Measurements from ENCODE around the gene SLC39A10.
A peak's percentile ranks its signal among the peaks of the same experiment; 100 is the strongest.
"Not testable (repeated sequence)": the region's sequence is repeated elsewhere in the genome, so short reads cannot be mapped to it uniquely, and the experiment has no call there.

The SLC39A10 gene

GRCh38 chr2:195645413-195645812 is 11.6 kb upstream of the SLC39A10 start:
- DNase-seq (ENCODE audit: extremely low read depth in 1 of 2, low read depth in 1 of 2), result no peak

- DNase-seq (ENCODE audit: extremely low read depth in 1 of 2, low read depth in 1 of 2), result no peak
Observed at GRCh38 chr2:195646424-195646823, 10.6 kb upstream of the SLC39A10 start.

DNA sequence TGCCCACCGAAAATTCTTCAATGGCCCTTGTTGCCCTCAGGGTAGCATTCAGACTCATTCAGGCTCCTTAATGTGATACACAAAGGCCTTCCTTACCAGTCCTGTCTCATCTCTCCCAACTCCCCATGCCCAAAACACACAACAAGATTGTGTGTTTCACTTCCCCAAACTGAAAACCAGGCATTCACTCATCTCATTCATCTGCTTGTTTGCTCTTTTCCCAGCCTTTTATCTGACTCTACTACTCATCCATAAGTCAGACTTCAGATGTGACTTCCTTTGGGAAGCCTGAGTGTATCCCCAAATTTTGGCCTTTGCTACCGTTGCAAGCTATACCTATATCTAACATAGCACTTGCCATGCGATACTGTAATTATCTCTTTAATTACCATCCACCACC is 9.7 kb upstream of the SLC39A10 start:
- DNase-seq (ENCODE audit: extremely low read depth in 1 of 2, low read depth in 1 of 2), result no peak

DNA sequence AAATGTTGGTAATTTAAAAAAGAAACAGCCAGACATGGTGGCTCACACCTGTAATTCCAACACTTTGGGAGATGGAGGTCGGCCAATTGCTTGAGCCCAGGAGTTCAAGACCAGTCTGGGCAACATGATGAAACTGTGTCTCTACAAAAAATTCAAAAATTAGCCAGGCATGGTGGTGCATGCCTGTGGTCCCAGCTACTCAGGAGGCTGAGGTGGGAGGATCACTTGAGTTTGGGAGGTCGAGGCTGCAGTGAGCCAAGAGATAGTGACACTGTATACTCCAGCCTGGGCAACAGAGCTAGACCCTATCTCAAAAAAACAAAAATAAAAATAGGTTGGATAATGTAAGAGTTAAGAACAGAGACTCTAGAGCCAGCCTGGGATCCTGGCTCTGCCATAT is 8.7 kb upstream of the SLC39A10 start:
- DNase-seq (ENCODE audit: extremely low read depth in 1 of 2, low read depth in 1 of 2), result not testable (repeated sequence)

- no peak for DNase-seq (ENCODE audit: extremely low read depth in 1 of 2, low read depth in 1 of 2)
Observed at GRCh38 chr2:195648787-195649186, 8.2 kb upstream of the SLC39A10 start.

GRCh38 chr2:195649629-195650190 is 7.3 kb upstream of the SLC39A10 start:
- no peak for DNase-seq (ENCODE audit: extremely low read depth in 1 of 2, low read depth in 1 of 2)

DNA sequence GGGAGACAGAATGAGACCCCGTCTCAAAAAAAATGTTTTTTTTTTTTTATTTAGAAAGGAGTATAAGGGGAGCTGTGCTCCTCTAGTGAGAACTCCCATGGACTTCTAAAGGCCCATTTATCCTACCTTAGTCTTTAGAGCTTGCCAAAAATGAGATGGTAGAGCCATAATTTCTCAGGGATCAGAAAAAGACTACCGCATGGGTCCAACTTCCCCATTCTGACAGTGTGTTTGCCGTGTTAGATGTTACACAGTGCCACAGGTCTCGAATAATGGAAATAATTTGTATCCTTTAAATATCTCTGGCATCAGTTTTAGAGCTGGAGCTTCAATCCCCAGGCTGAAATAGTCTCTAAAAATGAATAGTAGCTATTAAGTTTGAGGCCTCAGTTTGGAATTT is 6.0 kb upstream of the SLC39A10 start:
- no peak for DNase-seq (ENCODE audit: extremely low read depth in 1 of 2, low read depth in 1 of 2)

DNA sequence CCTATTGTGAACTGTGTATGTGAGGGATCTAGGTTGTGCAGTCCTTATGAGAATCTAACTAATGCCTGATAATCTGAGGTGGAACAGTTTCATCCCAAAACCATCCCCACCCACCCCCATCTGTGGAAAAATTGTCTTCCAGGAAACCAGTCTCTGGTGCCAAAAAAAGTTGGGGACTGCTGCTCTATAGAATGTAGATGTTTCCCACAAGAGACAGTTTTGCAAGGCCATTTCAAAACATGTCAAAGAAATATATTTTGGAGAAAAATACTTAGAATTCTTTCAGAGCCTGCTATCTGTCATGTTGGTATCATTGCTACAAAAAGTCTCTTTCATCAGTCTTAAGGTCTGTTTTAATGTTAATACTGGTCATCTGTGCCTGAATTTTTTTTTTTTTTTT is 4.1 kb upstream of the SLC39A10 start:
- DNase-seq (ENCODE audit: extremely low read depth in 1 of 2, low read depth in 1 of 2), result no peak

GRCh38 chr2:195656161-195656858 is 716 bp upstream of the SLC39A10 start:
- DNase-seq (ENCODE audit: extremely low read depth in 1 of 2, low read depth in 1 of 2), result no peak

DNA sequence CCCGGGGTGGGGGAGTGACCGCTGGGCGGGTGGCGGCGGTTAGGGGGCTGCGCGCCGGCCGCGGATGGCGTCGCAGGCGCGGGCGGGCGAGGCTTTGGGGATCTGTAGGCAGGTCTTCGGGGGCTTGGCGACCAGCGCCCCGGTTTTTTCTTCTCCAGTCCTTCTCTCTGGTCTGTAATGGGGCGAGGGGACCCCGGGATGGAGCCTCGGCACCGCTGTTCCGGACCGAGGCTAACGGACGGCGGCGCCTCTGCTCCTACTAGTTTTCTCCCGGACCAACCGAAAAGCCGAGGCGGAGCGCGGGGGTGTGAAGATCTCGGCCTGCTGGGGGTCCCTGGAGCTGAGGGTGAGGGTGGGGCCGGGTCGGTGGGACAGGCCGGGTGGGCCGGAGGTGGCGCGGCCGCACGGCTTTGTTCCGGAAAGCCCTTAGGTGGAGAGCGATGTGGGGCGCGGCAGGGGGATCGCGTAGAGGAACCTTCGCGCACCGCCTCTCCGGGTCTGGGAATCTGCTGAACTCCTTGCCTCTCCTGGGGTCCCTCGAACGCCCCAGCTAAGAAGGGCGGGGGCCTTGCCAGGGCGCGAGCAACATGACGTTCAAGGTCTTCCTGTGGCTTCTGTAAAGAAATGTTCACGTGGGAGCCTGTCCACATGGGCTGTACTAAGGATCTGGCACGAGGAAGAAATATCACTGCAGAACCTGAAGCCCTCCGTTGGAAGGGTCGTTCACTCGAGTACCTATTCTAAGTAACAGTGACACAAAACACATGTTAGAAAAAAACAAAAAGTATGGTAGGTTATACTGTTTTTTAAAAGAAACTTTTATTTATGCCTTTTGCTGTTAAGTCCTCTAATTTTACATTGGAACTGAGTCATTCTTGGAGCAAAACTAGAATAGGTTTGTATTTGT is 861 bp downstream of the SLC39A10 start:
- peak; percentile 34 to 60 for DNase-seq (ENCODE audit: extremely low read depth in 1 of 2, low read depth in 1 of 2)

GRCh38 chr2:195658541-195658890 is 1.5 kb downstream of the SLC39A10 start:
- no peak for DNase-seq (ENCODE audit: extremely low read depth in 1 of 2, low read depth in 1 of 2)

GRCh38 chr2:195659114-195659513 is 2.1 kb downstream of the SLC39A10 start:
- DNase-seq (ENCODE audit: extremely low read depth in 1 of 2, low read depth in 1 of 2), result no peak

DNA sequence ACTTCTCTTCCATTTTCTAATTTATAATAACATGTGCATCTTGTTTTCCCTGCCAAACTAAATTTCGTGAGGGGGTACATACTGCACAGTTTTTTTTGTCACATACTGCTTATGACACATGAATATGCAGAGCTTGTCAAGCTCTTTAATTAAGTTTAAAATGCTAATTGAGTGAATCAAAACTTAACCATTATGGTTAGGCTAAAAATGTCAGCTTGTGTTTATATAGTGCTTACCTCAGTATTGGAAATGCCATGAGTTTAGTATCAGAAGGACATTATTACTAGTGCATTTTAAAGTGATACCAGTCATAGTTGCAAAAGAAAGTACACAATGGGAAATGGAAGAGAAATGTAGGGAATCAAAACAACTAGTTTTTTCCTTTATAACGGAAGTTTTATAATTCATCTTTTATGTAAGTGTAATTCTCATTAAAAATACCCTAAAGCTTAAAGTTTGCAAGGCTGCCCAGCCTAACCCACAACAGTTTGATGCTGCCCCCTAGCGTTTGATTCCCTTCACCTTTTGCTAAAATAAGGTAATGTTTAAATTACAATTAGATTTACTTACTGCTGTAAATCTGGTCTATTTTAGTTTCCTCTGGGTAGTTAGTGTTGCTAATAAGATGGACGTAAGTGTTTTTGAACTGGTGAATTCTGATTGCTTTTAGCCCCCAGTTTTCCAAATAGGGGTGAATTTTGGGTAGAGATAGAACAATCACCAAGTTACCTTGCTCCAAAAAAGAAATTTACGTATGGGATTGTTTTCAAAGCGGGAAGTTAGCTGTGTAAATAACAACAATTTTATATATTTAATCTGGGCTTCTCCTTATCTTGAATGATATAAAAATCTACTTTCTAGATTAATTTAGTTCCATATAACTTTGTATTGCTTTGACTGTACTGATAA is 3.2 kb downstream of the SLC39A10 start:
- peak; percentile 14 to 59 for DNase-seq (ENCODE audit: extremely low read depth in 1 of 2, low read depth in 1 of 2)

DNA sequence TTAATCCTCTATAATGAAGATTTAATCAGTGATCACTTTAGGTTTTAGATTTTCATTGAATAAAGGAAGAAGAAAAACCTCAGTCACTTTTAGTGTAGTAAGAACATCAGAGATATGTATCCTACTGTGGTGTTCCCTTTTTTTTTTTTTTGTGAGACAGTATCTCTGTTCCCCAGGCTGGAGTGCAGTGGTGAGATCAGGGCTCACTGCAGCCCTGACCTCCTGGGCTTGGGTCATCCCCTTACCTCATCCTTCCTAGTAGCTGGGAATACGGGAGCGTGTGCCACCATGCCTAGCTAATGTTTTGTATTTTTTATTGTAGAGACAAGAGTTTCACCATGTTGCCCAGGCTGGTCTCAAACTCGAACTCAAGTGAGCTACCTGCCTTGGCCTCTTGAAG is 5.1 kb downstream of the SLC39A10 start:
- no peak for DNase-seq (ENCODE audit: extremely low read depth in 1 of 2, low read depth in 1 of 2)

DNA sequence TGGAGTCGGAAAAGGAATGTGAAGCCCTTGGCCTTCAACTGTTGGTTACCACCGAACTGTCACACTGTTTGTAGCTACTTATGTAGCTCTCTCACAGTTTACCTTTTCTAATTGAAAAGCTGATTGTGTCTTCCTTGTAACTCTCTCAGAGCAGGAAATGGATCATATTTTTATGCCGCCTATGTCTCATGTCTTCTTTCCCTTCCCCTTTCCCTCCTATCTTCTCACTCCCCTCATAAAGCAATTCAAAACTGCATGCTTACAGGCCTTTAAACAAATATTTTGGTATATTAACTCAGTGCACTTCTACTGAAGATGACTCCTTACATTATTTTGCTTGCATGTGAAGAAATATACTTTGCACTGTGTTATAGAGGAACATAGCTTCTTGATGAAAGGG is 6.0 kb downstream of the SLC39A10 start:
- no peak for DNase-seq (ENCODE audit: extremely low read depth in 1 of 2, low read depth in 1 of 2)

DNA sequence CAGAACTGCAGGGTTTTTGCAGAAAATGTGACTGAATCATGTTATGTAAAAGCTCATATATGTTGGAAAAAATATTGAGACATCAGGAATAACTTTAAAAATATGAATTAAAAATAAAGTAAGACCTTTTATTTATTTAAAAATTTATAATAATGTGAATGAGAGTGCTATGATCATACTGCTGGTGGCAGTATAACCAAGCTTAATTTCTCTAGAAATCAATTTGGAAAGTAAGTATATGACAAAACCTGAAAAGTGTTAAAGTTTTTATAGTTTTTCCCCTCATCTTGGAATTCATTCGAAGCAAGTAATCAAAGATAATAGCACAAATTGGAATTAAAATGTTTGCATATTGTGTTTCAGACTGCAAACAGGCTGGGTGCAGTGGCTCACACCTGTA is 7.5 kb downstream of the SLC39A10 start:
- DNase-seq (ENCODE audit: extremely low read depth in 1 of 2, low read depth in 1 of 2), result no peak

DNA sequence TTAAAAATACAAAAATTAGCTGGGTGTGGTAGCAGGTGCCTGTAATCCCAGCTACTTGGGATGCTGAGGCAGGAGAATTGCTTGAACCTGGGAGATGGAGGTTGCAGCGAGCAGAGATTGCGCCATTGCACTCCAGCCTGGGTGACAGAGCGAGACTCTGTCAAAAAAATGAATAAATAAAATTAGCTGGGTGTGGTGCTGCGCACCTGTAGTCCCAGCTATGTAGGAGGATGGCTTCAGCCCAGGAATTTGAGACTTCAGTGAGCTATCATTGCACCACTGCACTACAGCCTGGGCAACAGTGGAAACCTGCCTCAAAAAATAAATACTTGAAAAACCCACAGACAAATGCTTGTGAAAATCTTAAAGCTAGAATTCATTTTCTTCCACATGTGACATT is 8.1 kb downstream of the SLC39A10 start:
- DNase-seq (ENCODE audit: extremely low read depth in 1 of 2, low read depth in 1 of 2), result not testable (repeated sequence)

GRCh38 chr2:195666113-195666712 is 9.2 kb downstream of the SLC39A10 start:
- DNase-seq (ENCODE audit: extremely low read depth in 1 of 2, low read depth in 1 of 2), result no peak

- no peak for DNase-seq (ENCODE audit: extremely low read depth in 1 of 2, low read depth in 1 of 2)
Observed at GRCh38 chr2:195667974-195668373, 10.9 kb downstream of the SLC39A10 start.

- no peak for DNase-seq (ENCODE audit: extremely low read depth in 1 of 2, low read depth in 1 of 2)
Observed at GRCh38 chr2:195670191-195670590, 13.2 kb downstream of the SLC39A10 start.

DNA sequence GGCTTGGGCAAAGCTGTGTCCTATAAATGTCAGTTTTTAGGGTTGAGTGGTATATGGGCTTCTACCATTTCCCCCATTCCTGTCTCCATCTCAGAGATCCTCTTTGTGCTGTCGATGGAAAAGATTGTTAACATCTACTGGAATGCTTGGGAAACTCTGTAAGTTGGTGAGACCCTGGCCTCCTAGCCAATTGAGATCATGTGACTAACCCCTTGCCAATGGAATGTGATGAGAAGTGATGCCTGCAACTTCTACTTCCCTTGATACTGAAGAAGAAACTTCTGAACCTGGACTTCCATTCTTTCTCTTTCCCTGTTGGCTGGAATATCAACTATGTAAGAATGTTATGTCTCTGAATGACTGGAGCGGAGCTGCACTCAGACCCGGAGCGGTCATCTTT is 14.5 kb downstream of the SLC39A10 start:
- DNase-seq (ENCODE audit: extremely low read depth in 1 of 2, low read depth in 1 of 2), result no peak

Measured in stimulated activated CD8-positive, alpha-beta memory T cell treated with anti-CD3 and anti-CD28 coated beads, Interleukin-7, amount 100 ng/mL, for 48 hours (primary cell).